ENCODE data around the gene MMP10.

The MMP10 gene

GRCh38 chr11:102727890-102728289 lies 52.5 kb downstream of the MMP10 start:
- DNase-seq (ENCODE audit: low spot score) = no peak

- no peak for DNase-seq (ENCODE audit: low spot score)
Measured at GRCh38 chr11:102724904-102725500, 55.4 kb downstream of the MMP10 start, which contains the start of gene MMP8. Gene MMP8, minus strand, starts transcription at chr11:102724954. Its CDS starts 99 bp downstream, at chr11:102724855.

- no peak for DNase-seq (ENCODE audit: low spot score)
Measured at GRCh38 chr11:102722821-102723220, 57.6 kb downstream of the MMP10 start.

Measured in left forelimb (tissue), 1 donor.